Thoracic aorta (tissue), 2 donors: ENCODE data around the gene TMCO5A. TPM values are rescaled to one million over a fixed set of nuclear protein-coding genes. Genes with fewer than 3 reads are reported as not detected.
A peak's percentile ranks its signal among the peaks of the same experiment; 100 is the strongest.

Experiments used
- ATAC-seq: fragments of 150-250 bp; one replicate; pipeline ENCODE4 v1.8.0; 2017; ENCODE audit warnings: low read depth; ENCODE audit not compliant: insufficient number of reproducible peaks, low FRiP score
- DNase-seq: peaks from one replicate; pipeline ENCODE4 v3.0.0-alpha.2; 2020; ENCODE audit warnings: low spot score
- H3K27ac ChIP-seq, 2 donors: fragments of 200-600 bp; sonication (generic); 1 replicate in 1 of 2; 2 replicates in 1 of 2; pipeline ENCODE4 v1.5.1; 2016; ENCODE audit warnings: mild to moderate bottlenecking in 2 of 2, moderate library complexity in 2 of 2
- H3K27me3 ChIP-seq: fragments of 200-600 bp; sonication (generic); replicated peaks from 2 replicates; pipeline ENCODE4 v1.6.0; 2016; ENCODE audit warnings: mild to moderate bottlenecking; ENCODE audit not compliant: insufficient read depth
- H3K36me3 ChIP-seq: fragments of 200-600 bp; sonication (generic); one replicate; pipeline ENCODE4 v1.5.1; 2016
- H3K4me1 ChIP-seq, 2 donors: fragments of 200-600 bp; sonication (generic); 1 replicate in 1 of 2; 2 replicates in 1 of 2; pipeline versions ENCODE4 v1.5.1 to v1.6.0; 2016; ENCODE audit warnings: low read depth in 2 of 2, mild to moderate bottlenecking in 1 of 2; ENCODE audit not compliant: control insufficient read depth in 1 of 2
- H3K4me3 ChIP-seq: fragments of 200-600 bp; sonication (generic); 2 replicates; pipeline ENCODE4 v1.5.1; 2016; ENCODE audit warnings: mild to moderate bottlenecking
- H3K9me3 ChIP-seq: fragments of 200-600 bp; sonication (generic); 2 replicates; pipeline ENCODE4 v1.5.1; 2016
- total RNA-seq, 2 donors: library from RNA; depleted of rRNA; stranded (reverse); fragments of >200 nt; gene quantifications; one replicate each; pipeline versions ENCODE4 v1.1.0 to v1.2.3, GENCODE V29; 2016
- TF ChIP-seq, protein P1 (sequence below): fragments of 200-600 bp; sonication (generic); IDR thresholded peaks from one replicate; pipeline ENCODE4 v1.5.1; 2019; ENCODE audit warnings: antibody characterized with exemption

Gene TMCO5A
- not detected for total RNA-seq

DNA sequence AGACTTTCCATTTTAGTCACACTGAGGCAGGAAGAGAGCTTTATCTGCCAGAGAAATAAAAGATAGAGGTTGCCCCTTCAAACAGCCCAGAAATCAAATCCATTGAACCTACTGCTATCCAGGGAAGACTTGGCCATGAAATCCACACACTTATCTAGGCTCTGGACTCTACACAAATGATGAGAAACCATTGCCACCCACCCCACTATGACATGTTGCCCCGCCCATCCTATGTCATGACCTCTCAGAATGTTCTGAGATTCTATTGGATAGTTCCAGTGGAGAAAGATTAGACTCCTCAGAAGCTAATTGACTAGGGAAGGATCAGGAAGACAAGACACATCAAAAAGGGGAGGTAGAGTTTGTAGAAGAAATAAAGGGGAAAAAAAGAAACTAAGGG is at the start of gene TMCO5A:
TMCO5A (plus strand) TSS at position 301 of the 400 bp plus-strand sequence. CDS start 1,684 bp downstream, outside the sequence.
- no peak for ATAC-seq
- Histone ChIP-seq H3K27me3 (no peaks in the 10 kb centered on the region), H3K36me3 (no peaks in the 10 kb centered on the region)

DNA sequence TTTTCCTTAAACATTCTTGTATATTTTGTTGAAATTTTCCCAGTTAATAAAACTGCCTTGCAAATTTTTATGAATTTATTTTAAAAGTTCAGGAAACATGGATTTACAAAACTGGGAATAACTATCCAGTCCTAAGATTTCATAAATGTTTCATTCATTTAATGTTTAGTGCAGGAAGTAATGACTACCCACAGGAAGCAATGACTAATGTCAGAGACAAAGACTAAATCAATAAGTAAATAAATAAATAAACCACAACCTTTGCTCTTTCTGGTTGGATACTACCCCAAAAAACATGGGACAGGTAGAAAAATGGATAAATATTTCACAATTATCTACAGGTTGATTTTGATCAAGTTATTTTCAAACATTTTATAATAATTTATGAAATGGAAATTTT is 48.8 kb upstream of the TMCO5A start:
- H3K9me3 ChIP-seq, result no peaks in the 10 kb centered on the region

More for the DNA sequence above, at the start of gene TMCO5A:
- TF ChIP-seq, protein P1, sequence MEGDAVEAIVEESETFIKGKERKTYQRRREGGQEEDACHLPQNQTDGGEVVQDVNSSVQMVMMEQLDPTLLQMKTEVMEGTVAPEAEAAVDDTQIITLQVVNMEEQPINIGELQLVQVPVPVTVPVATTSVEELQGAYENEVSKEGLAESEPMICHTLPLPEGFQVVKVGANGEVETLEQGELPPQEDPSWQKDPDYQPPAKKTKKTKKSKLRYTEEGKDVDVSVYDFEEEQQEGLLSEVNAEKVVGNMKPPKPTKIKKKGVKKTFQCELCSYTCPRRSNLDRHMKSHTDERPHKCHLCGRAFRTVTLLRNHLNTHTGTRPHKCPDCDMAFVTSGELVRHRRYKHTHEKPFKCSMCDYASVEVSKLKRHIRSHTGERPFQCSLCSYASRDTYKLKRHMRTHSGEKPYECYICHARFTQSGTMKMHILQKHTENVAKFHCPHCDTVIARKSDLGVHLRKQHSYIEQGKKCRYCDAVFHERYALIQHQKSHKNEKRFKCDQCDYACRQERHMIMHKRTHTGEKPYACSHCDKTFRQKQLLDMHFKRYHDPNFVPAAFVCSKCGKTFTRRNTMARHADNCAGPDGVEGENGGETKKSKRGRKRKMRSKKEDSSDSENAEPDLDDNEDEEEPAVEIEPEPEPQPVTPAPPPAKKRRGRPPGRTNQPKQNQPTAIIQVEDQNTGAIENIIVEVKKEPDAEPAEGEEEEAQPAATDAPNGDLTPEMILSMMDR, result no peak
- Histone ChIP-seq H3K9me3 (no peaks in the 10 kb centered on the region), H3K4me1 (no peaks in the 10 kb centered on the region), H3K27ac (no peak within 1 kb of the TSS), H3K4me3 (no peak within 1 kb of the TSS)
- DNase-seq, result no peak

DNA sequence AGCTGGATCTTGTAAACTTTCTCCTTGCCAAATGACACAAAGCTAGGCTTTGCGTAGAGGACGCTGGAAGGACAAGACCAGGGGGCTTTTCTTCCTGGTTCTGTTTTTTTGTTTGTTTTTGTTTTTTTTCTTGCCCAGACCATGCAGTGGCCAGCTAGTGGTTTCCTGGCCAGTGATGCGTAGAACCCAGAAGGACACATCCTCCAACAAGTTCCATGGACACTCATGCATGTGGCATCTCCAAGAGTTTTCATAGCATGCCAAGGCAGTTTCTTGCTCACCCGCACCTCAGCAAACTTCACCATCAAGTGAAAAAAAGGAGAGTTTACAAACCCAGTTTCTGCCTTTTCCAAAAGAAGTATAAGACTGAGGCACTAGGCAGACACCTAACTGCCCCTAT is 46.1 kb upstream of the TMCO5A start:
- Histone ChIP-seq H3K4me3 (no peak overlapping the region), H3K4me1 (no peaks in the 10 kb centered on the region), H3K27me3 (no peaks in the 10 kb centered on the region), H3K36me3 (no peaks in the 10 kb centered on the region), H3K27ac (no peak overlapping the region), H3K9me3 (no peaks in the 10 kb centered on the region)
- TF ChIP-seq, protein P1, result no peak
- no peak for ATAC-seq
- no peak for DNase-seq

More for the DNA sequence above, 48.8 kb upstream of the TMCO5A start:
- Histone ChIP-seq H3K27ac (no peak overlapping the region), H3K36me3 (no peaks in the 10 kb centered on the region), H3K27me3 (no peaks in the 10 kb centered on the region), H3K4me3 (no peak overlapping the region), H3K4me1 (no peaks in the 10 kb centered on the region)
- TF ChIP-seq, protein P1, result no peak
- ATAC-seq (no peak), DNase-seq (no peak)

DNA sequence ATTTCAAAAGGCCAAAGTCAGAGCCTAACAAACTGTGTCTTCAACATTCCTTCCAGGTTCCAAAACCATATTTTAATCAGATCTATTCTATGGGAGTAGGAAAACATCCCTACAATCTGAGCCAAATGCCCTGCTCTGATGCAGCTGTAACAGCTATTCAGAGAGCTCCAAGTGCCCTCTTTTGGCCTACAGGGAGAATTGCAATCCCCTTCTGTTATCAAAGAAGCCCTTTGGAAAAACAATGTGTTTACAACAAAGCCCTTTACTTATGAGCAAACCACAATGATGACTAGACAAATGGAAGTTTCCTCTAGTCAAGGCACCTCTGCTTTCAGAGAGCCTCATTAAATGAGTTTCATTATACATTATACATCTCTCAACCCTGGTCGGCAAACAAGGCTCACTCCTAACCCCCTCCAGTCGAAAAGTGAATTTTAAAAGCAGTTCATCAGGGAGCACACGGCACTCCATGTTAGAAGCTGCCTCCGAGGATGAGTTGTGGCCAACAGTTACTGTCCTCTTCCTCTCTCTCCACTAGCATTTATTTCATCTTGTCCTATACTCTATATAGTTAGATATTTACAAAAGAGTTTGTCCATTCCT is 42.6 kb upstream of the TMCO5A start:
- TF ChIP-seq, protein P1, result peak; percentile 72
- no peak overlapping the region for H3K27ac ChIP-seq
- ATAC-seq, result no peak
- no peak for DNase-seq
- no peaks in the 10 kb centered on the region for H3K36me3 ChIP-seq
- H3K9me3 ChIP-seq, result no peaks in the 10 kb centered on the region
- H3K4me3 ChIP-seq, result no peak overlapping the region
- no peaks in the 10 kb centered on the region for H3K4me1 ChIP-seq
- H3K27me3 ChIP-seq, result no peaks in the 10 kb centered on the region

DNA sequence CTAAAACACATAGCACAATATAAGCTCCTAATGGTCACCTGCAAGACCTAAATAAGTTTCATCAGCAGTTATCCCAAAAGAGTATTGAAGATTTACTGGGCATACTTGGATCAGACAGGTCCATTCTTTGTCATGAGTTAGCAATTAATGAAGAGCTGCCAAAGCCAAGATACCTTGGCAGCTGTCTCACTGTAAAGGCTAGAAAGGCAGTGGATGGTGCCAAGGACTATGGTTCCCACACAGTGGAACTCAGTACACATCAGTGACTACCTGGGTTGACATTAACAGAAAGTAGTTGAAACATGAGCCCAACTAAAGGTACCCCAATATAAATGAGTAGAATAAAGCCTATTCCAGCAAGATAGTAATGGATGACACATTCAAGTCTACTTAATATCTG is 41.1 kb upstream of the TMCO5A start:
- Histone ChIP-seq H3K27me3 (no peaks in the 10 kb centered on the region), H3K4me3 (no peak overlapping the region), H3K36me3 (no peaks in the 10 kb centered on the region), H3K4me1 (no peaks in the 10 kb centered on the region), H3K9me3 (no peaks in the 10 kb centered on the region), H3K27ac (no peak overlapping the region)
- ATAC-seq, result no peak
- TF ChIP-seq, protein P1, result no peak
- DNase-seq, result no peak
